ENCODE results near the gene CACNA1D. TPM values are rescaled to one million over a fixed set of nuclear protein-coding genes. Genes with fewer than 3 reads are reported as not detected.

CACNA1D gene
- total and polyA plus RNA-seq, 8 donors, result 0.31 to 36.5 (median 12.5) TPM

DNA sequence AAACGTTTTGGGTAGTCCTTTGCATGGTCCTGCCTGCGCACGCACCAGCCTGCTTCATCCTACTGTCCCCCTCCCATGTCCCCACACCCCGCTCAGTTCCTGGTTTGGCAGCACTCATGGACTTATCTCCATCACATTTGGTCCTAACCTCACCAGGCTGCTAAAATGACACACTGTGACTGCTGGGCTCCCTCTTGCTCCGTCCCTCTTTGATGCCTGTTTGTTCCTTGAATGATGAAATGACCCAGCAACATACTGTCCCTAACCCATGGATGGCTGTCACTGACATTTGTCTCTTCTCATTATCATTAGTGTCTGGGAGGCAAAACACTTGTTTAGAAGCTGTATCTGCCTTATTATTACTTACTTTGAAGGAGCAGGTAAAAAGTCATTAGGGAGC lies 271.3 kb downstream of the CACNA1D start:
- no peak for DNase-seq
- TF ChIP-seq EP300 (IDR thresholded peaks at IDR 0.05) (no peak), POLR2A (IDR thresholded peaks at IDR 0.05) (no peak), POLR2AphosphoS5 (IDR thresholded peaks at IDR 0.05) (no peak)
- TF ChIP-seq, protein P1, sequence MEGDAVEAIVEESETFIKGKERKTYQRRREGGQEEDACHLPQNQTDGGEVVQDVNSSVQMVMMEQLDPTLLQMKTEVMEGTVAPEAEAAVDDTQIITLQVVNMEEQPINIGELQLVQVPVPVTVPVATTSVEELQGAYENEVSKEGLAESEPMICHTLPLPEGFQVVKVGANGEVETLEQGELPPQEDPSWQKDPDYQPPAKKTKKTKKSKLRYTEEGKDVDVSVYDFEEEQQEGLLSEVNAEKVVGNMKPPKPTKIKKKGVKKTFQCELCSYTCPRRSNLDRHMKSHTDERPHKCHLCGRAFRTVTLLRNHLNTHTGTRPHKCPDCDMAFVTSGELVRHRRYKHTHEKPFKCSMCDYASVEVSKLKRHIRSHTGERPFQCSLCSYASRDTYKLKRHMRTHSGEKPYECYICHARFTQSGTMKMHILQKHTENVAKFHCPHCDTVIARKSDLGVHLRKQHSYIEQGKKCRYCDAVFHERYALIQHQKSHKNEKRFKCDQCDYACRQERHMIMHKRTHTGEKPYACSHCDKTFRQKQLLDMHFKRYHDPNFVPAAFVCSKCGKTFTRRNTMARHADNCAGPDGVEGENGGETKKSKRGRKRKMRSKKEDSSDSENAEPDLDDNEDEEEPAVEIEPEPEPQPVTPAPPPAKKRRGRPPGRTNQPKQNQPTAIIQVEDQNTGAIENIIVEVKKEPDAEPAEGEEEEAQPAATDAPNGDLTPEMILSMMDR (IDR thresholded peaks at IDR 0.05), result no peak
- intact Hi-C loops (cut with DNase I; ENCODE audit: low total_unique reads), result no loop called here
- 81 to 88% (median 86%) methylated on average over 5 of the region's 5 CpGs for WGBS, 5 donors
- H3K27me3 ChIP-seq, result peaks cover 0 to 15% (median 0%) of the 10 kb centered on the region in 3 donors
- no peak overlapping the region for H3K27ac ChIP-seq
- H3K4me3 ChIP-seq, result no peak overlapping the region
- no peaks in the 10 kb centered on the region for H3K9me3 ChIP-seq
- H3K36me3 ChIP-seq, result no peaks in the 10 kb centered on the region
- no peaks in the 10 kb centered on the region for H3K4me1 ChIP-seq

- Histone ChIP-seq H3K9me3 (no peaks in the 10 kb centered on the region), H3K27me3 (peaks cover 0 to 15% (median 0%) of the 10 kb centered on the region in 3 donors), H3K27ac (no peak overlapping the region), H3K4me3 (no peak overlapping the region), H3K36me3 (no peaks in the 10 kb centered on the region), H3K4me1 (no peaks in the 10 kb centered on the region)
- no peak for TF ChIP-seq POLR2A (IDR thresholded peaks at IDR 0.05)
- TF ChIP-seq EP300 (IDR thresholded peaks at IDR 0.05), result no peak
- no peak for TF ChIP-seq POLR2AphosphoS5 (IDR thresholded peaks at IDR 0.05)
- TF ChIP-seq, protein P1 (IDR thresholded peaks at IDR 0.05), result no peak
- 93 to 98% (median 95%) methylated on average over 7 of the region's 7 CpGs for WGBS, 5 donors
- intact Hi-C loops (cut with DNase I; ENCODE audit: low total_unique reads), result no loop called here
- DNase-seq, result no peak
These were observed 272.3 kb downstream of the CACNA1D start for GRCh38 chr3:53766706-53767105.

DNA sequence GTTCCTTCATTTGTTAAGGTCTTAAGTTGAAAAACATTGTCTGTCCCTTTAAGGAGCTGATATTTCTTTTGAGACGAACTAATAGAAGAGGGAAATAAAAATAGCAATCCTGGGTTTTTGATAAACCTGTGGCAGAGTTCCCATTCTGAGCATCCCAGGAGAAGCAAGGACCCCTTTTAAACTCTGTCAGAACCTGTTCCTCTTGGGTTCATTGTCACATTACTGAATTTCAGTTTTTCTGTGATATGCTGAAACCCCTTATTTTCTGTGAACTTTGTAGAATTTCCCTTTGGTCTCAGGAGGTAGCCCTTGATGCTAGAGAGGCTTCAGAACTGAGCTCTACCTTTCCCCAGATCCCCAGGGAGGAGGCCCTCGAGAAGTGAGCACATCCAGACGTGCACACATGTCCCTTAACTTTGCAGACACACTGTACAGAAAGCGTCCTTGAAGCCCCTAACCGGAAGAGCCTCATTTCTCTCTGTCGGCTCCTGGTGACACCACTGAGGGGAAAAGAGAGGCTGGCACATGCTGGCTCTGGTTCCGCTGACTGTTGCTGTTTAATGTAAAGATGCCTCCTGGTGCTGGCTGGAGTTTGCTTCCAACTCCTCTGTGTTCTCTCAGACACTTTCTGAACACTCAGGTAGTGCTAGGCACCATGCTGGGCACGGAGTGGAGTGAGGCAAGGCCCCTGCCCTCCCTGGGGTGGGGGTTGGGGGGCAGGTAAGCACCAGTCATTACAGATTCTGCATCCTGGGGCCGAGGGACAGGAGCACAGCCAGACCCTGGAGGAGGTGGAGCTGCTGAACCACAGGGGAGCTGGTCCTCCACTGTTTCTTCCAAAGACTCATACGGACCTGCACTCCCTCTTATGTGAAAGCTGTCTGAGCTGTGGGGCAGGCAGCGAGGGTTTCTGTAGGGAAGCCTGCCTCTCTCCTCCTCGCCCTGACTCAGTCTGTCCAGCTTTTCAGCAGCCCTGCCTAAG lies 274.4 kb downstream of the CACNA1D start:
- Histone ChIP-seq H3K9me3 (no peaks in the 10 kb centered on the region), H3K4me3 (no peak overlapping the region), H3K36me3 (no peaks in the 10 kb centered on the region), H3K4me1 (peaks cover 0 to 8% (median 4%) of the 10 kb centered on the region in 4 donors), H3K27ac (no peak overlapping the region), H3K27me3 (peaks cover 0 to 15% (median 0%) of the 10 kb centered on the region in 3 donors)
- intact Hi-C loops (cut with DNase I; ENCODE audit: low total_unique reads), result no loop called here
- WGBS, 5 donors, result 59 to 67% (median 65%) methylated on average over 10 to 12 of the region's 12 CpGs
- DNase-seq, result no peak
- TF ChIP-seq POLR2AphosphoS5 (IDR thresholded peaks at IDR 0.05) (no peak), EP300 (IDR thresholded peaks at IDR 0.05) (no peak), POLR2A (IDR thresholded peaks at IDR 0.05) (no peak)
- TF ChIP-seq, protein P1 (IDR thresholded peaks at IDR 0.05), result no peak

DNA sequence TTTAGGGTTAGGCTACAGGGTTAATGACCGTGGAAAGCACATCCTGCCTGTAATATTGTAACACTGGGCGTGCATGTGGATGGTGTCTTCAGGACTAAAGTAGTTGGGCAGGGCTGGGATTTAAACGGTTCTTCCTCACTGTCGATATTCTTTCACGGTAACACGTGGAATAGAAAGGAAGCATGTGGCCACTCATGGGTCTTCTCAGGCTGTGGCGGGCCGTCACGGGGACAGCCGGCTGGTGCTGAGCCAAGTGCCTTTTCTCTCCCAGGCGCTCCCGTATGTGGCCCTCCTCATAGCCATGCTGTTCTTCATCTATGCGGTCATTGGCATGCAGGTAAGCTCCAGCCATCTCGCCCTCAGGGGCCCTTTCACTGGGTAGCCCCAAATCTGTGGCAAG lies 278.2 kb downstream of the CACNA1D start:
- Histone ChIP-seq H3K27me3 (peaks cover 0 to 8% (median 0%) of the 10 kb centered on the region in 3 donors), H3K4me1 (peaks cover 0 to 16% (median 5%) of the 10 kb centered on the region in 4 donors), H3K4me3 (no peak overlapping the region), H3K27ac (no peak overlapping the region), H3K9me3 (no peaks in the 10 kb centered on the region), H3K36me3 (no peaks in the 10 kb centered on the region)
- intact Hi-C loops (cut with DNase I; ENCODE audit: low total_unique reads), result no loop called here
- TF ChIP-seq EP300 (IDR thresholded peaks at IDR 0.05) (no peak), POLR2A (IDR thresholded peaks at IDR 0.05) (no peak), POLR2AphosphoS5 (IDR thresholded peaks at IDR 0.05) (no peak)
- TF ChIP-seq, protein P1 (IDR thresholded peaks at IDR 0.05), result no peak
- 73 to 90% (median 87%) methylated on average over 14 of the region's 14 CpGs for WGBS, 5 donors
- no peak for DNase-seq
